HCT116 (cell line): Measurements from ENCODE around the gene SLC15A2.

ENCODE experiments used
- ELF1 ChIP-seq: IDR thresholded peaks from 2 replicates; pipeline ENCODE4 v1.6.1; 2012; ENCODE audit warnings: low read depth, borderline replicate concordance
- MAX ChIP-seq: IDR thresholded peaks from 2 replicates; pipeline ENCODE4 v1.6.1; 2012
- POLR2A ChIP-seq: IDR thresholded peaks from 2 replicates; pipeline ENCODE4 v1.7.0; 2011; ENCODE audit warnings: borderline replicate concordance; ENCODE audit not compliant: insufficient read depth, insufficient read length; ENCODE audit errors: extremely low read depth
- POLR2AphosphoS5 ChIP-seq: IDR thresholded peaks from 2 replicates; pipeline ENCODE4 v1.6.1; 2011; ENCODE audit warnings: mild to moderate bottlenecking, low read depth, low read length, moderate library complexity
- SP1 ChIP-seq: IDR thresholded peaks from 2 replicates; pipeline ENCODE4 v1.6.1; 2012; ENCODE audit warnings: low read depth
- TCF7L2 ChIP-seq: IDR thresholded peaks from 2 replicates; pipeline ENCODE4 v1.7.0; 2011; ENCODE audit warnings: borderline replicate concordance, inconsistent platforms; ENCODE audit not compliant: insufficient read depth, insufficient read length; ENCODE audit errors: extremely low read depth
- TF ChIP-seq, protein P1 (sequence below), 3 experiments: fragments of 200-600 bp in 1 of 3; sonication (generic) in 1 of 3; IDR thresholded peaks in 2 of 3; conservative IDR thresholded peaks in 1 of 3; 2 replicates each; pipeline ENCODE4 v1.5.1; 2012 to 2017; ENCODE audit warnings: low read depth in 2 of 3, low read length in 2 of 3, antibody characterized with exemption in 1 of 3, borderline replicate concordance in 1 of 3, control low read depth in 1 of 3, mild to moderate bottlenecking in 1 of 3, mixed read lengths in 1 of 3, mixed run types in 1 of 3, moderate library complexity in 1 of 3; ENCODE audit not compliant: insufficient read depth in 1 of 3

GRCh38 chr3:121992601-121993560 is 98.7 kb downstream of the SLC15A2 start:
- TF ChIP-seq, protein P1, sequence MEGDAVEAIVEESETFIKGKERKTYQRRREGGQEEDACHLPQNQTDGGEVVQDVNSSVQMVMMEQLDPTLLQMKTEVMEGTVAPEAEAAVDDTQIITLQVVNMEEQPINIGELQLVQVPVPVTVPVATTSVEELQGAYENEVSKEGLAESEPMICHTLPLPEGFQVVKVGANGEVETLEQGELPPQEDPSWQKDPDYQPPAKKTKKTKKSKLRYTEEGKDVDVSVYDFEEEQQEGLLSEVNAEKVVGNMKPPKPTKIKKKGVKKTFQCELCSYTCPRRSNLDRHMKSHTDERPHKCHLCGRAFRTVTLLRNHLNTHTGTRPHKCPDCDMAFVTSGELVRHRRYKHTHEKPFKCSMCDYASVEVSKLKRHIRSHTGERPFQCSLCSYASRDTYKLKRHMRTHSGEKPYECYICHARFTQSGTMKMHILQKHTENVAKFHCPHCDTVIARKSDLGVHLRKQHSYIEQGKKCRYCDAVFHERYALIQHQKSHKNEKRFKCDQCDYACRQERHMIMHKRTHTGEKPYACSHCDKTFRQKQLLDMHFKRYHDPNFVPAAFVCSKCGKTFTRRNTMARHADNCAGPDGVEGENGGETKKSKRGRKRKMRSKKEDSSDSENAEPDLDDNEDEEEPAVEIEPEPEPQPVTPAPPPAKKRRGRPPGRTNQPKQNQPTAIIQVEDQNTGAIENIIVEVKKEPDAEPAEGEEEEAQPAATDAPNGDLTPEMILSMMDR (IDR thresholded peaks at IDR 0.05 in 2 of 3, conservative IDR thresholded peaks at IDR 0.05 in 1 of 3; ENCODE audit: borderline replicate concordance in 1 of 3, insufficient read depth in 1 of 3, low read depth in 2 of 3, low read length in 2 of 3): no peak
- TF ChIP-seq MAX (no peak), POLR2A (no peak), POLR2AphosphoS5 (no peak), ELF1 (no peak), SP1 (no peak), TCF7L2 (no peak)
